GM21619 (cell line): ENCODE measurements around the gene C19orf44.
A peak's percentile ranks its signal among the peaks of the same experiment; 100 is the strongest.
"Not testable (repeated sequence)": the region's sequence is repeated elsewhere in the genome, so short reads cannot be mapped to it uniquely, and the experiment has no call there.

Source experiments
- ATAC-seq: cut with Tn5 transposase; IDR thresholded peaks from one replicate; pipeline ENCODE4 v1.9.1; 2021; ENCODE audit not compliant: unreplicated experiment

C19orf44 gene

GRCh38 chr19:16466802-16467427 lies 29.3 kb upstream of the C19orf44 start:
- not testable (repeated sequence) for ATAC-seq

DNA sequence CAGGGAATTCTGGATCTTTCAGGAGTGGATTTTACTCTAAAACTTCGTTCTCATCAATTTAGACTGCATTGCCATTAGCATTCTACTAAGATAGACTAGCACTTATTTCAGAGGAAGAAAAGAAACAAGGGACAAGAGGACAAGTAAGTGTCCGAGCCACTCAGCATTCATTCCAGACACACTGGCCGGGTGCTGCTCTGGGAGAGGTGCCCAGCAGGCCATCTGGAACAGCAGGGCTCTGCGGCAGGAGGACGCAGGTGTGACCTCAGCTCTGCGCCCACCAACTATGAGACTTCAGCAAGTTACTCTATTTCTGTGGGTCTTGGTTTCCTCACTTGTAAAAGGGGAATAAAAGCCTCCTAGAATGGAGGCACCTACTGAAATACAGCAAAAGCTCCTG lies 28.6 kb upstream of the C19orf44 start:
- no peak for ATAC-seq

GRCh38 chr19:16470541-16470910 lies 25.7 kb upstream of the C19orf44 start:
- no peak for ATAC-seq

DNA sequence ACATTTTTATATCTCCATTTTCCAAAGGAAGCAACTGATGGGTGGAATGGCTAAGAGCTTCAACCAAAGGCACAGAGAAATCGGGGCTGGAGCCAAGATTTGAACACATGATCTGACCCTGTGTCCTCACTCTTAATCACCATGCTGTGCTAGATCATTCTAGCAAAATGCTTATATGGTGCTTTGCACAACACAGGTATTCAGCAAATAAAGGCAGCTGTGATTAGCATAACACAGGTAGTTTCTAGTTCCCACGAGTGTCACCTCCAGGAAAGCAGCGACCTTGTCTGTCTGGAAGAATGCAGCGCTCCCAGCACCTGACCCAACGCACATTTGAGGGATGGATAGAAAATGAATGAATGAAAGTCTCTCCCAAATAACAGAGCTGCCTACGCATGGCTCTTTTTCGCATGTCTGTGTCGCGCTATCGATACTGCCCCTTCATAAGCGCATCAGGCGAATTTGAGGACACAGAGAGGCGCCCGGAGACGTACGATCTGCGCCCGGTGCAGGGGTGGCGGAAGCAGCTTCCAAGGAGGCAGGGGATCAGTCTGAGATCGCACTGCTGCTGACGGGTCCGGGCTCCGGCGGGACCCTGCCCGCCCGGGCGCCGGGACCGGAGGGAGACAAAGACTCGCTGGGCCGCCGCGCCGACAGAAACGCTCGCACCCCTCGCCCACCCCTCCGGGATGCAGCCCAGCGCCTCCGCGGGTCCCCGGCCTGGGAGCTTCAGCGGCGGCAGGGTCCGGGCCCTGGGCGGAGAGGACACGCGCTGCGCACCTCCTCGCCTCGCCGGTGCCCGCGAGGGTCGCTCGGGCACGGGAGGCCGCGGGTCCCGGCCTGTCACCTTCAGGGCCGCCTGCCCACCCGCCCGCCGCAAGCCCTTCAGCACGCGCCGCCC lies 25.0 kb upstream of the C19orf44 start:
- ATAC-seq = peak; percentile 35

DNA sequence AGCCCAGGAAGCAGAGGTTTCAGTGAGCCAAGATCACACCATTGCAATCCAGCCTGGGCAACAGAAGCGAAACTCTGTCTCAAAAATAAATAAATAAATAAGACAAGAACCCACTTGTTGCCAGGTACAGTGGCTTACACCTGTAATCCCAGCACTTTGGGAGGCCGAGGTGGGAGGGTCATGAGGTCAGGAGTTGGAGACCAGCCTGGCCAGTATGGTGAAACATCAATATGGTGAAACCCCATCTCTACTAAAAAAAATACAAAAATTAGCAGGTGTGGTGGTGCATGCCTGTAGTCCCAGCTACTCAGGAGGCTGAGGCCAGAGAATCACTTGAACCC lies 23.7 kb upstream of the C19orf44 start:
- ATAC-seq = not testable (repeated sequence)

- no peak for ATAC-seq
Measured at GRCh38 chr19:16472992-16473391, 23.2 kb upstream of the C19orf44 start.

GRCh38 chr19:16473875-16474392 lies 22.3 kb upstream of the C19orf44 start:
- ATAC-seq = no peak

DNA sequence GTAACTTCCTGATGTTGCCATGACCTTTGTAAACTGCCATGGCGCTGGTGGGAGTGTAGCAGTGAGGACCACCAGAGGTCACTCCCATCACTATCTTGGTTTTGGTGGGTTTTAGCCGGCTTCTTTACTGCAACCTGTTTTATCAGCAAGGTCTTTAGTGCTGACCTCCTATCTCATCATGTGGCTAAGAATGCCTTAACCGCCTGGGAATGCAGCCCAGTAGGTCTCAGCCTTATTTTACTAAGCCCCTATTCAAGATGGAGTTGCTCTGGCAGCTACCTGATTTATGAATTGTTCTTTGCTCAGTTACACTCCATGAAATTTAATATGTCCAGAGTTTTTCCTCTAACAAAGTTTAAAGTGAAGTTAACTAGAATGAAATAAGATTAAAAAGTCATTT lies 19.8 kb upstream of the C19orf44 start:
- no peak for ATAC-seq

DNA sequence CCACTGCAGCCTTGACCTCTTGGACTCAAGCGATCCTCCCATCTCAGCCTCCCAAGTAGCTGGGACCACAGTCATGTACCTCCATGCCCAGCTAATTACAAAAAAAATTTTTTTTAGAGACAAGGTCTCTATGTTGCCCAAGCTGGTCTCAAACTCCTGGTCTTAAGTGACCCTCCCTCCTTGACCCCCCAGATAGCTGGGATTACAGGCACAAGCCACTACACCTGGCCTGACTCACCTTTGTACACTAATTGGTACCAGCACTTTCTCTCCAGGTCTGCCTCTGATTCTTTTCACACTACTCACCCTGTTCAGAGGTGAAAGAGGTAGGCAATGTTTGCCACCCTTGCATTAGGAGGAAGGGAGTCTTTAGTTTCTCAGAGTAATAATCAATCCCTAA lies 18.9 kb upstream of the C19orf44 start:
- ATAC-seq = no peak

- no peak for ATAC-seq
Measured at GRCh38 chr19:16482745-16483144, 13.4 kb upstream of the C19orf44 start.

DNA sequence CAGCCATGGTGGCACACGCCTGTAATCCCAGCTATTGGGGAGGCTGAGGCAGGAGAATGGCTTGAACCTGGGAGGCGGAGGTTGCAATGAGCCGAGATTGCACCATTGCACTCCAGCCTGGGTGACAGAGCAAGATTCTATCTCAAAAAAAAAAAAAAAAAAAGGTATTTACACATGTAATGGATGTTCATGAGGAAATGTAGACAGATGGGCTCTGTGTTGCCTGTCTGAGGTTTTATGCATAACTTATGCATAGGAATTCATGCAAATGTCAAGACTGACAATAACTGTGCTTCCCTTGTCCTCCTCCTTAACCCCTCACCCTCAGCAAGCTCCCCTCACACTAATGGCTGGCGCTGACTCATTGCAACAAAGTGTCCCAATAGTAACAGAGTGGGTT lies 9.7 kb upstream of the C19orf44 start:
- ATAC-seq = not testable (repeated sequence)

GRCh38 chr19:16496613-16496983 lies 404 bp downstream of the C19orf44 start:
- no peak for ATAC-seq

DNA sequence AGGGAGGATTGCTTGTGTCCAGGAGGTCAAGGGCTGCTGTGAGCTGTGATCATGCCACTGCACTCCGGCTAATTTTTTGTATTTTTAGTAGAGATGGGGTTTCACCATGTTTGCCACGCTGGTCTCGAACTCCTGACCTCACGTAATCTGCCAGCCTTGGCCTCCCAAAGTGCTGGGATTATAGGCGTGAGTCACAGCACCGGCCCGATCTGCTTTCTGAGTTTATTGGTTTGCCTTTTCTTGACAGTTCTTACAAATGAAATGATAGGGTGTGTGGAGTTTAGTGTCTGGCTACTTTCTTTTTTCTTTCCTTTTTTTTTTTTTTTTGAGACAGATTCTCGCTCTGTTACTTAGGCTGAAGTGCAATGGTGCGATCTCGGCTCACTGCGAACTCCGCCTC lies 848 bp downstream of the C19orf44 start:
- no peak for ATAC-seq

DNA sequence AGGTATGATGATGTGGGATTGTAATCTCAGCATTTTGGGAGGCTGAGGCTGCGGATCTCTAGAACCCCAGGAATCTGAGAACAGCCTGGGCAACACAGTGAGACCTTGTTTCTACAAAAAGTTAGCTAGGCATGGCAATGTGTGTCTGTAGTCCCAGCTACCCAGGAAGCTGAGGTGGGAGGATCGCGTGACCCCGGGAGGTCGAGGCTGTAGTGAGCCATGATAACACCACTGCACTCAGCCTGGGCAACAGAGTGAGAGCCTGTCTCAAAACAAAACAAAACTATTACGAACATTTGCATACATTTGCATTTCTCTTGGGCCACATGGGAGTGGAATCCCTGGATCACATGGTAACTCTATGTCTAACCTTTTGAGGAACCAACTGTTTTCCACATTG lies 1.6 kb downstream of the C19orf44 start:
- ATAC-seq = no peak

DNA sequence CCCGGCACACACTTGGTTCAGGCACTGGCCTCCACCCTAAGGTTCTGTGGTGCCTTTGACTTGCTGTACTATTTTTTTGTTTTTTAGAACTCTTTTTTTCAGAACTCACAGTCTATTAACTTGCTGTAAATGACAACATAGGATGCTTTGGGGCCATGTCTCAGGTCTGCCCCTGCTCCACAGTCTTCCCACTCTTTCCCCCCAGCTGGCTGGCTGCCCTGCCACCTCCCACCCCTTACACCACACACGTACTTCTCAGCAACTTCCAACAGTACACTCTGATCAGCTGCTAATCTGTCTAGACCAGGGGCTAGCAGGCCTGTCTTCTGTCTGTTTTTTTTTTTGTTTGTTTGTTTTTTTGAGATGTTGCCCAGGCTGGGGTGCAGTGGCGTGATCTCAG lies 8.1 kb downstream of the C19orf44 start:
- ATAC-seq = no peak

DNA sequence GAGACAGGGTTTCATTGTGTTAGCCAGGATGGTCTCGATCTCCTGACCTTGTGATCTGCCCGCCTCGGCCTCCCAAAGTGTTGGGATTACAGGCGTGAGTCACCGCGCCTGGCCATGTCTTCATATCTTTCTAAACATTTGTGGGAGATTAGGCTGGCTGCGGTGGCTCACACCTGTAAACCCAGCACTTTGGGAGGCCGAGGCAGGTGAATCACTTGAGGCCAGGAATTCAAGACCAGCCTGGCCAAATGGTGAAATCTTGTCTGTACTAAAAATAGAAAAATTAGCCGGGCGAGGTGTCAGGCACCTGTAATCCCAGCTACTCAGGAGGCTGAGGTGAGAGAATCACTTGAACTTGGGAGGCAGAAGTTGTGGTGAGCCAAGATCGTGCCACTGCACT lies 10.0 kb downstream of the C19orf44 start:
- not testable (repeated sequence) for ATAC-seq

- no peak for ATAC-seq
Measured at GRCh38 chr19:16506961-16507360, 10.8 kb downstream of the C19orf44 start.

- ATAC-seq = no peak
Measured at GRCh38 chr19:16508546-16508945, 12.4 kb downstream of the C19orf44 start.

DNA sequence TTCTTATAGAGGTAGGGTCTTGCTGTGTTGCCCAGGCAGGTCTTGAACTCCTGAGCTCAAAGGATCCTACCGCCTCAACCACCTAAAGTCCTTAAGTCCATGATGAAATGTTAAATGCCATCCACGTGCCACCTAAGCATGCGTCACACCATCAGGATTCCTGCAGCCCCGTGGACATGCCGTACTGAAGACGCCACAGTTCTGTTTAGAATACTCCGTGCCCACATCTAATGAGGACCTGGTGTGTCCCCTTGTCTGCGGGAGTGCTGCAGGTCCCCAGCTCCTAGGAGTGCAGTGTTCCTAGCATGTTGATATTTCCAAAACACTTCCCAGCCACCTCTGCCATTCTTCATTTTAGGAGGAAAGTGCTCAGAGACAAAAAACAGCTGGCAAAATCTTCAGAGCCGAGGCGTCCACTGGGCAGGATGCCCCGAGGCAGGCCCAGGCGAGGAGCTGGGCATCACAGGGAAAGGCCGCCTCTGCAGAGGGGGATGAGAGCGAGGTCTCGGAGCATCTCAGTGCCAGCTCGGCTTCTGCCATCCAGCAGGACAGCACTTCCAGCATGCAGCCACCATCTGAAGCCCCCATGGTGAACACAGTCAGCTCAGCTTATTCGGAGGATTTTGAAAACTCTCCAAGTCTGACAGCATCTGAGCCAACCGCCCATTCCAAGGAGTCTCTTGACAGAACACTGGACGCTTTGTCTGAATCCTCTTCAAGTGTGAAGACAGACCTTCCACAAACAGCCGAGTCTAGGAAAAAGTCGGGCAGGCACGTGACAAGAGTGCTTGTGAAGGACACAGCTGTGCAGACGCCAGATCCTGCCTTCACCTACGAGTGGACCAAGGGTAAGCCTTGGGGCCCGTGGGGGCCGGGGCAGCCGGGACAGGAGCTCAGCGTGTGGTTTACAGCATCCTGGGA lies 13.2 kb downstream of the C19orf44 start:
- no peak for ATAC-seq

DNA sequence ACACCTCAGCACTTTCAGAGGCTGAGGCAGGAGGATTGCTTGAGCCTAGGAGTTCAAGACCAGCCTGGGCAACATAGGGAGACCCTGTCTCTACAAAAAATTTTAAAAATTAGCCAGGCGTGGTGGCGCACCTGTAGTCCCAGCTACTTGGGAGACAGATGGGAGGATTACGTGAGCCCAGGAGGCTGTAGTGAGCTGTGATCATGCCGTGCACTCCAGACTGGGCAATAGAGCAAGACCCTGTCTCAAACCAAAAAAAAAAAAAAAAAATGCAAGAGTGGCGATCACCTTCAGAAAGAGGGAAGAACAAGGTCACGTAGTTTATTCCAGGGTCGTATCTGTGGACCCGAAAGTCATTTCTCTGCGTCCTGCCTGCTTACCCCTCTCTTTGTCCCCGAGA lies 16.4 kb downstream of the C19orf44 start:
- not testable (repeated sequence) for ATAC-seq

DNA sequence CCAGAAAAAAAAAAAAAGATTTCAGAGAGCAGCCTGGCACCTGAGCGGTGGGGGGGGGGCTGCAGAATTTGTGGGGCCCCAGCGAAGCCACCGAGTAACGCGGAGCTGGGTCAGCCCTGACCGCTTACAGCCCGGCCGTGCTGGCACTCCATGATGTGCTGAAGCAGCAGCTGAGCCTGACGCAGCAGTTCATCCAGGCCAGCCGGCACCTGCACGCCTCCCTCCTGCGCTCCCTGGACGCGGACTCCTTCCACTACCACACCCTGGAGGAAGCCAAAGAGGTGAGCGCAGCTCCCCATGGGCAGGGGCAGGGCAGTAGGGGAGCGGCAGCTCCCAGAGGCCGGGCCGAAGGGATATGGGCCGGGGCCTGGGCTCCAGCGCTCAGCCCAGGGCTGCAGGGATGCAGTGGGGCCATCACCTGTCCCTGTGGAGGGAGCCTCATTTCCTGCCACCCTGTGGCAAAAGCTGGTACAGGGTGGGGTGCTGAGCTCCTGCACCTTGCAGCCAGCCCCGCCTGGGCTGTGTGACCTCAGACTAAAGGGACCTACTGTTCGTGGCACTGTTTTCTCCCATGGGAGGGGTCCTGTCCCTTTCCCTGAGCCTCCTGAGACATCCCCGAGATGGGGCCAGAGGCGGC lies 18.3 kb downstream of the C19orf44 start:
- ATAC-seq = no peak
